PFSK-1 (cell line): ENCODE measurements around the gene NUP160.

Source experiments
- FOXP2 ChIP-seq: optimal IDR thresholded peaks from 2 replicates; pipeline ENCODE3; 2011; ENCODE audit warnings: borderline replicate concordance, control low read depth, inconsistent platforms; ENCODE audit not compliant: insufficient read depth; ENCODE audit errors: extremely low read length, extremely low read depth
- POLR2AphosphoS5 ChIP-seq: IDR thresholded peaks from 2 replicates; pipeline ENCODE4 v1.6.1; 2012; ENCODE audit warnings: low read depth, mild to moderate bottlenecking, control low read depth, low read length, moderate library complexity
- REST ChIP-seq, 2 experiments: IDR thresholded peaks; 2 replicates each; pipeline versions ENCODE4 v1.6.1 to v1.8.0; 2011 to 2012; ENCODE audit warnings: low read depth in 2 of 2, low read length in 2 of 2, control low read depth in 1 of 2, inconsistent platforms in 1 of 2, mild to moderate bottlenecking in 1 of 2, moderate library complexity in 1 of 2; ENCODE audit not compliant: insufficient read depth in 1 of 2
- SIN3A ChIP-seq: IDR thresholded peaks from 2 replicates; pipeline ENCODE4 v1.6.1; 2012; ENCODE audit warnings: mild to moderate bottlenecking, low read length, moderate library complexity, borderline replicate concordance; ENCODE audit not compliant: insufficient read depth
- TAF1 ChIP-seq: IDR thresholded peaks from 2 replicates; pipeline ENCODE4 v1.6.1; 2012; ENCODE audit warnings: low read length, control low read depth, borderline replicate concordance; ENCODE audit not compliant: insufficient read depth

The NUP160 gene

GRCh38 chr11:47867823-47868222, 19.7 kb upstream of the NUP160 start:
- no peak for TF ChIP-seq REST (IDR thresholded peaks at IDR 0.05; ENCODE audit: insufficient read depth in 1 of 2, low read depth in 2 of 2, low read length in 2 of 2)
- no peak for TF ChIP-seq SIN3A
- no peak for TF ChIP-seq TAF1
- TF ChIP-seq POLR2AphosphoS5 = no peak
- TF ChIP-seq FOXP2 = no peak

GRCh38 chr11:47864901-47865300, 16.8 kb upstream of the NUP160 start:
- TF ChIP-seq FOXP2 (no peak), REST (IDR thresholded peaks at IDR 0.05; ENCODE audit: insufficient read depth in 1 of 2, low read depth in 2 of 2, low read length in 2 of 2) (no peak), POLR2AphosphoS5 (no peak), TAF1 (no peak), SIN3A (no peak)

GRCh38 chr11:47863898-47864430, 15.8 kb upstream of the NUP160 start:
- TF ChIP-seq POLR2AphosphoS5 = no peak
- TF ChIP-seq SIN3A = no peak
- TF ChIP-seq FOXP2 = no peak
- no peak for TF ChIP-seq REST (IDR thresholded peaks at IDR 0.05; ENCODE audit: insufficient read depth in 1 of 2, low read depth in 2 of 2, low read length in 2 of 2)
- no peak for TF ChIP-seq TAF1

- TF ChIP-seq TAF1 (no peak), FOXP2 (no peak), POLR2AphosphoS5 (0 out of 2 replicates have a peak, but pooled peaks have one; percentile 45), REST (IDR thresholded peaks at IDR 0.05; ENCODE audit: insufficient read depth in 1 of 2, low read depth in 2 of 2, low read length in 2 of 2) (no peak), SIN3A (0 out of 2 replicates have a peak, but pooled peaks have one; percentile 59)
Observed at GRCh38 chr11:47863189-47863897, 15.2 kb upstream of the NUP160 start.
